PC-3 (cell line): ENCODE measurements around the gene GPRC5A. TPM values are rescaled to one million over a fixed set of nuclear protein-coding genes. Genes with fewer than 3 reads are reported as not detected.
A peak's percentile ranks its signal among the peaks of the same experiment; 100 is the strongest.

ENCODE experiments used
- ATAC-seq: fragments of 200-7000 bp; cut with Tn5 transposase; 2 replicates; pipeline ENCODE4 v1.9.1; 2020; ENCODE audit warnings: mild to moderate bottlenecking, moderate library complexity
- BruUV-seq: library from RNA; stranded (reverse); fragments of 400-500 nt; replicated peaks from 2 replicates; lab custom pipeline; 2021; lab: Mats Ljungman, UMichigan
- CTCF ChIA-PET: fragments of 300-600 bp; sonication (Branson Sonifier 250); formaldehyde crosslinking; loops from one replicate; lab custom pipeline; 2022; ENCODE audit warnings: antibody characterized with exemption; lab: Charles Lee
- POLR2A ChIA-PET: fragments of 300-600 bp; sonication (Branson Sonifier 250); formaldehyde crosslinking; loops from one replicate; lab custom pipeline; 2022; ENCODE audit warnings: antibody characterized with exemption; ENCODE audit not compliant: unreplicated experiment; lab: Charles Lee
- DNase-seq: peaks from one replicate; pipeline ENCODE4 v3.0.0-alpha.2; 2015
- H2AFZ ChIP-seq: fragments of 300-600 bp; sonication (generic); 2 replicates; pipeline ENCODE4 v1.6.0; 2016; ENCODE audit warnings: antibody characterized with exemption, low read length
- H3F3A ChIP-seq: fragments of 300-600 bp; sonication (generic); one replicate; pipeline ENCODE4 v1.6.0; 2017; ENCODE audit warnings: antibody characterized with exemption, low read length, control low read depth, mild to moderate bottlenecking; ENCODE audit not compliant: unreplicated experiment
- H3K27ac ChIP-seq: fragments of 300-600 bp; sonication (generic); 2 replicates; pipeline ENCODE4 v1.5.1; 2016; ENCODE audit warnings: mild to moderate bottlenecking, low read length
- H3K27me3 ChIP-seq: fragments of 300-600 bp; sonication (generic); 2 replicates; pipeline ENCODE4 v1.6.1; 2016; ENCODE audit warnings: low read length, mixed read lengths
- H3K36me3 ChIP-seq: fragments of 300-600 bp; sonication (generic); 2 replicates; pipeline ENCODE4 v1.6.1; 2016; ENCODE audit warnings: low read depth, mixed run types, low read length, mixed read lengths
- H3K4me1 ChIP-seq: fragments of 300-600 bp; sonication (generic); 2 replicates; pipeline ENCODE4 v1.5.1; 2016; ENCODE audit warnings: low read length; ENCODE audit not compliant: insufficient read depth
- H3K4me2 ChIP-seq: fragments of 300-600 bp; sonication (generic); 2 replicates; pipeline ENCODE4 v1.6.0; 2016; ENCODE audit warnings: low read length
- H3K4me3 ChIP-seq: fragments of 300-600 bp; sonication (generic); 2 replicates; pipeline ENCODE4 v1.5.1; 2016; ENCODE audit warnings: mild to moderate bottlenecking, low read length, mixed read lengths
- H3K79me2 ChIP-seq: fragments of 300-600 bp; sonication (generic); 2 replicates; pipeline ENCODE4 v1.6.1; 2017; ENCODE audit warnings: low read length, mixed read lengths
- H3K9ac ChIP-seq: fragments of 300-600 bp; sonication (generic); 2 replicates; pipeline ENCODE4 v1.6.0; 2016; ENCODE audit warnings: mild to moderate bottlenecking, low read length
- H3K9me2 ChIP-seq: fragments of 300-600 bp; sonication (generic); replicated peaks from 2 replicates; pipeline ENCODE4 v1.6.1; 2016; ENCODE audit warnings: mixed run types, low read length, mixed read lengths
- H3K9me3 ChIP-seq: fragments of 300-600 bp; sonication (generic); 2 replicates; pipeline ENCODE4 v1.6.1; 2016; ENCODE audit warnings: low read length, mixed read lengths
- H4K20me1 ChIP-seq: fragments of 300-600 bp; sonication (generic); 2 replicates; pipeline ENCODE4 v1.6.1; 2016; ENCODE audit warnings: low read length, mixed read lengths
- EZH2 ChIP-seq: fragments of 300-600 bp; sonication (generic); IDR thresholded peaks from one replicate; pipeline ENCODE4 v1.6.1; 2017; ENCODE audit warnings: antibody characterized with exemption, mild to moderate bottlenecking, low read length; ENCODE audit not compliant: unreplicated experiment
- EZH2phosphoT487 ChIP-seq: fragments of 300-600 bp; sonication (generic); IDR thresholded peaks from 2 replicates; pipeline ENCODE4 v1.6.1; 2018; ENCODE audit warnings: mild to moderate bottlenecking, antibody characterized with exemption, low read length, borderline replicate concordance
- intact Hi-C: fragments of 100-400 bp; cut with micrococcal nuclease; formaldehyde crosslinking; loops from 2 replicates; pipeline ENCODE4 v1.9.0; 2023
- total RNA-seq: library from RNA; depleted of rRNA; stranded (reverse); fragments of >200 nt; gene quantifications from 2 replicates; pipeline ENCODE4 v1.2.3, GENCODE V29; 2014
- TF ChIP-seq, protein P1 (sequence below): fragments of 300-600 bp; sonication (generic); conservative IDR thresholded peaks from 2 replicates; pipeline ENCODE4 v1.5.1; 2017; ENCODE audit warnings: antibody characterized with exemption, low read depth, mild to moderate bottlenecking, low read length

GPRC5A gene
- total RNA-seq, 1 experiment from 2014 or later: 140 TPM

DNA sequence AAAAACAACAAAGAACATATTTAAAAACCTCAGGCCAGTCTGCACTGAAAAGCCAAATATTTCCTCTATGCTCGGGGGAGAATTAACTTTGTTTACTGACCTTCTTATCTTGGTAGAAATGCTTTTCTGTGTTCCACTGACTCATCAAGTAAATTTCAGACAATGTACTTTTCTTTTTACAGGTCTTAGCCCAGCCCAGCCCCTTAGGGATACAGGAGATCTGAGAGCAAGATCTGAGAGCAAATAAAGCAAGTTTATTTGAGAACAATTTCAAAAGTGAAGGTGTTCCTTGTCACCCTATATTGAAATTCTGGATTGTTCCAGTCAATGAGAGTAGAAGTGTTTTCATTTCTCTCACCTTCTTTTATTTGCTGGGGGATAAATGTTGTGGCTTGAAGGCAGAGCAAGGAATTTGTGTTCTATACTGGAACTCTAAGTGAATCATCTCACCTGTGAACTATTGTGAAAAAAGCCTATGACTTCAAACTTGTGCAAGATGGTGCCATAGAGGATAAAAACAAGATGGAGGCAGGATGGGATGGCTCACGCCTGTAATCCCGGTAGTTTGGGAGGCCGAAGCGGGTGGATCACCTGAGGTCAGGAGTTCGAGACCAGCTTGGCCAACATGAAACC lies 7.9 kb upstream of the GPRC5A start:
- peak overlapping the region; percentile 90 for H3K27ac ChIP-seq
- TF ChIP-seq EZH2phosphoT487 (no peak), EZH2 (no peak)
- TF ChIP-seq, protein P1, sequence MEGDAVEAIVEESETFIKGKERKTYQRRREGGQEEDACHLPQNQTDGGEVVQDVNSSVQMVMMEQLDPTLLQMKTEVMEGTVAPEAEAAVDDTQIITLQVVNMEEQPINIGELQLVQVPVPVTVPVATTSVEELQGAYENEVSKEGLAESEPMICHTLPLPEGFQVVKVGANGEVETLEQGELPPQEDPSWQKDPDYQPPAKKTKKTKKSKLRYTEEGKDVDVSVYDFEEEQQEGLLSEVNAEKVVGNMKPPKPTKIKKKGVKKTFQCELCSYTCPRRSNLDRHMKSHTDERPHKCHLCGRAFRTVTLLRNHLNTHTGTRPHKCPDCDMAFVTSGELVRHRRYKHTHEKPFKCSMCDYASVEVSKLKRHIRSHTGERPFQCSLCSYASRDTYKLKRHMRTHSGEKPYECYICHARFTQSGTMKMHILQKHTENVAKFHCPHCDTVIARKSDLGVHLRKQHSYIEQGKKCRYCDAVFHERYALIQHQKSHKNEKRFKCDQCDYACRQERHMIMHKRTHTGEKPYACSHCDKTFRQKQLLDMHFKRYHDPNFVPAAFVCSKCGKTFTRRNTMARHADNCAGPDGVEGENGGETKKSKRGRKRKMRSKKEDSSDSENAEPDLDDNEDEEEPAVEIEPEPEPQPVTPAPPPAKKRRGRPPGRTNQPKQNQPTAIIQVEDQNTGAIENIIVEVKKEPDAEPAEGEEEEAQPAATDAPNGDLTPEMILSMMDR: no peak
- no peaks in the 10 kb centered on the region for H3K36me3 ChIP-seq
- H3K9me3 ChIP-seq: no peaks in the 10 kb centered on the region
- peak overlapping the region; percentile 68 for H3K4me2 ChIP-seq
- H3K4me1 ChIP-seq: peaks cover 55% of the 10 kb centered on the region
- H4K20me1 ChIP-seq: no peaks in the 10 kb centered on the region
- H3K79me2 ChIP-seq: peaks cover 6% of the 10 kb centered on the region; the same call in 1 of the 2 replicates
- no peaks in the 10 kb centered on the region for H3F3A ChIP-seq
- H3K9ac ChIP-seq: peak overlapping the region; percentile 80
- H3K9me2 ChIP-seq: no peaks in the 10 kb centered on the region
- BruUV-seq: no TSS peak
- intact Hi-C loops: loop anchor here (1.0 to 2.0 kb wide), 2 partner anchors 11 to 47 kb away; no protein-coding TSS in a partner anchor
- ATAC-seq (peak; percentile 65), DNase-seq (peak; percentile 88)
- CTCF ChIA-PET: interaction anchor here (0.7 kb wide), 1 partner anchor 340 kb away, joined by 7 read pairs; no protein-coding TSS in a partner anchor
- 0 out of 2 replicates have a peak overlapping the region, but pooled peaks have one; percentile 46 for H3K4me3 ChIP-seq
- no peaks in the 10 kb centered on the region for H3K27me3 ChIP-seq
- POLR2A ChIA-PET: no interaction called here
- no peak overlapping the region for H2AFZ ChIP-seq

DNA sequence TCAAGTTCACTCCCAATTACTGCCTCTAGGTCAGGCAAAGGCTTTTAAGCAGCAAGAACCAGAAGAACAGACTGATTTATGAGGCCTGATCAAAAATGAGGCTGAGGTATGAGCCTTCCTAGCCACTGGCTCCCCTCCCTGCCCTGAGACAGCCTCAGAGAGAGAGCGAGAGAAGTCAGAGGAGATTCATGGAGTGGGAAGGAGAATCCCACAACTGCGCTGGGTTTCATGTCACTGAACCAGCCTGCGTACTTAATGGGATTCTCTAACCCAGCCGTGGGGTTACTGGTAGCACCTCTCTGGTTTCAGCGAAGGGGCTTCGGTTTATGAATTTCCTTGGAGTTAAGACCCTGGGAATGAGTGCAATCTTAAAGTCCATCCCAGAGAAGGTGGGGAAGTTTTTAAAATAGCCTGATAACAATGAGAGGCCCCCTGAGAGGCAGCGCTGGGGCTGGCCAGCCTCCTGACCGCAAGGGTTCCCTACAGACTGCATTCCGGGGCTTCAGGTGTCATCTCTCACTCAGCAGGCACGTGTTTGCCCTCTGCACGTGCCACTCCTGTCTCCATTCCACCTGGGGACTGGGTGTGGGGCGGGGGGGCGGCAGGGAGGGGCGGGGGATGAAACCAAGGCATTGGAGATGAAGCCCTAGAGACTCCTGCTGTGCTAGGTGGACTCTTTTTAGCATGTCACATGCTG lies 6.1 kb upstream of the GPRC5A start:
- Histone ChIP-seq H3K27ac (peak overlapping the region; percentile 90), H3K27me3 (no peaks in the 10 kb centered on the region), H3K9me3 (no peaks in the 10 kb centered on the region), H3K9ac (no peak overlapping the region), H3K79me2 (peaks cover 23% of the 10 kb centered on the region), H2AFZ (no peak overlapping the region), H3F3A (no peaks in the 10 kb centered on the region), H3K4me1 (peaks cover 70% of the 10 kb centered on the region), H3K36me3 (no peaks in the 10 kb centered on the region), H3K4me3 (no peak overlapping the region), H3K9me2 (no peaks in the 10 kb centered on the region), H3K4me2 (no peak overlapping the region), H4K20me1 (no peaks in the 10 kb centered on the region)
- CTCF ChIA-PET: no interaction called here
- BruUV-seq: no TSS peak
- TF ChIP-seq EZH2phosphoT487 (no peak), EZH2 (no peak)
- TF ChIP-seq, protein P1: no peak
- POLR2A ChIA-PET: no interaction called here
- intact Hi-C loops: no loop called here
- no peak for ATAC-seq
- DNase-seq: no peak
